NCI-H128 (cell line): ENCODE data around the gene RINT1.
A peak's percentile ranks its signal among the peaks of the same experiment; 100 is the strongest.
"Not testable (repeated sequence)": the region's sequence is repeated elsewhere in the genome, so short reads cannot be mapped to it uniquely, and the experiment has no call there.

Experiments
- DNase-seq: peaks from one replicate; lab custom pipeline; 2025; ENCODE audit not compliant: unreplicated experiment; lab: John Stamatoyannopoulos, UW

RINT1 gene

DNA sequence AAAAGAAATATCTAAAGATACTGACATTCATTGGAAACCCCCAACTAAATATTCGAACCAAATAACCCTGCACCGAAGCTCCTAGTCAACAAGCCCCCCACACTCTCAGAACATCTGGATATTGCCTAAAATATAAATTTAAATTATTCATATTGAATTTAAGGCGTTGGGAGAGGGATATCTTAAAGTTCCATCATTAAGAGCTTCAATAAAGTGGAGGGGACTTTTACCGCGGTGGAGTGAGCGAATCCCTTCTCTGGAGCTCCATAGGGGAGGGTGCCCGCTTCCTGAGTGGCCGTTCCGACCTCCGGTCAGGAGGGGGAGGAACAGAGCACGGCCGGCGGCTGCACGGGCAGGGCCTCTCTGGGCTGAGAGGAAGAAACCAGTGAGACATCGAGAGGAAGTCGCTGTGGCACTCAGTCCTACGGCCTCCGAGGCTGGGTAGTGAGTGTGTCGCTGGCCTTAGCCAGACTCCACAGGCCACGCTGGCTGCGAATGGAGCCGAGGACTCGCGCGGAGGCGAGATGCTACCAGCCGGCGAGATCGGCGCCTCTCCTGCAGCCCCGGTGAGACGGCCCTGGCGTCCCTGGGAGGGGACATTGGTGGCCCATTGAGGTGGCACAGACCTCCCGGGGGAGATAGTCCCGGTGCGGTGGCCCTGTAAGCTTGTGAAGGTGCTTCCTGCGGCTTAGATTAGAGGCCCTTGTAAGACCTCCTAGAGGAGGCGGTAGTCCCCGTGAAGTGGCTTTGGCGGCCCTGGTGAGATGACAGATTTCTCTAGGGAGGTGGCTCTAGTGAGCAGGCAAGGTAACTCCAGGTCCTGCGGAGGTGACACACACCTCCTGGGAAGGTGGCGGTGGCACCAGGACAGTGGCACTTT lies at the start of gene RINT1:
Gene RINT1, plus strand, starts transcription at position 410 of the 880 bp plus-strand sequence. Its CDS starts 115 bp downstream, at position 525.
- DNase-seq: peak; percentile 76

DNA sequence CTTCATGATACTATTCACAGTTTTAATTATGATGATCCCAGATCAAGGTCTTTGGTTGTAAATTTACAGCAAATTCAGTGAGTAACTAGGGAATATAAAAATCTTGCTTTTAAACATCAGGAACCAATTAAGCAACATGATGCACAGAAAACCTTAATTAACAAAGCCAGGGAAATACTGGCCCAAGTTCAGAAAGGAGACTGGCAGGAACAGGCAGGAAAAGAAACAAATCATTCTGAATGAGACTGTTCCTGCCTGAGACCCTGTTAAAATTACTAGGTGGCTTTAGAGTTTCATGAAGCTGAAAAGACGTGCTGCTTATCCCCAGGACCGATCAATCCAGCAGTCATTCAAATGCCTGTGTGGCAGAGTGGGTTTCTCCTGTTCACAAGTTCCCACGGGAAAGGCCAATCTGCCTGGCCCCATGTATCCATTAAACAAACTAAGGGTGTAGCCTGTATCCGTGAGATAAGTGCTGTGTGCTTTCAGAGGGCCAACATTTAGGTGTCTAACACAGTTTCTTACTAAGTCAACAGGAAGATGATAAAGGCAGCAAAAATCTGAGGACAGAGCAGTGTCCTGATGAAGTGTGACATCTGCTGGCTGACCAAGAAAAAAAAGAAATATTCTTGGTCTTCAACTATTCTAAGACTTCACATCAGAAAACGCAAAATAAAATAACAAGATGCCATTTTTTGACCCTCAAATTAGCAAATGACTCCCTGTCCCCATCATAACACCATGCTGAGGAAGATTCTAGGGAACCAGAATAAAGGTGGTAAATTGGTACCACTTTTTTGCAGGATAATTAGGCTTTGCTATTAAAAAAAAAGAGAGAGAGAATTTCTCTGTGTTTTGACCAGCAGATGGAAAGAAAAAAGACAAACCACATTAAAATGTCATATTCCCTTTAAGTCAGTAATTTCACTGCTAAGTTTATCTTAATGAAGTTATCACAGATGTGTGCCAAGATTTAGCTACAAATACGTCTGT lies 44.1 kb upstream of the RINT1 start:
- DNase-seq: no peak

- no peak for DNase-seq
Measured at GRCh38 chr7:105489409-105489808, 42.6 kb upstream of the RINT1 start.

DNA sequence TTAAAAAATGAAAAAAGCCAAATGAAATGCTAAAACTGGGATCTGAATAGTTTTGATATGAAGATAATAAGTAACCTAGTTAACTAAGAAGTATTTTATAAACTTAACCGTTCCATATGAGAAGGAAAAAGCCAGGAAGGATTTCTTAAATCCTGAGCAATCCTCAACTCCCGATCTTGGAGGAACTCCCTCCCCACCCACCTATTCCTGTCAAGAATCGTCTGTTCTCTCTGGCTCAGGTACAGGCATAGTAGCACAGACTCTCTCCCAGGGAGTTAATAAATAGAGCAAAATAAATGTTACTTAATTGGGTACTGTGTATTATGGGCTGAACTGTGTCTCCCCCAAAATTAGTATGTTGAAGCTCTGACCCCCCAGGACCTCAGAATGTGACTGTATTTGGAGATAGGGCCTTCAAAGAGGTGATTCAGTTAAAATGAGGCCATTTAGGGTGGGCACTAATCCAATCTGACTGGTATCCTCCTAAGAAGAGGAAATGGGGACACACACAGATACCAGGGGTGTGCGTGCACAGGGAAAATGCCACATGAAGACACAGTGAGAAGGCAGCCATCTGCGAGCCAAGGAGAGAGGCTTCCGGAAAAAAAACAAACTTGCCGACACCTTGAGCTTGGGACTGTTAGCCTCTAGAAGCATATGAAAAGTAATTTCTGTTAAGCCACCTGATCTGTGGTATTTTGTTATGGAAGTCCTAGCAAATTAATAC lies 38.6 kb upstream of the RINT1 start:
- no peak for DNase-seq

GRCh38 chr7:105493923-105494315 lies 38.1 kb upstream of the RINT1 start:
- DNase-seq: no peak

GRCh38 chr7:105496521-105496920 lies 35.5 kb upstream of the RINT1 start:
- DNase-seq: no peak

DNA sequence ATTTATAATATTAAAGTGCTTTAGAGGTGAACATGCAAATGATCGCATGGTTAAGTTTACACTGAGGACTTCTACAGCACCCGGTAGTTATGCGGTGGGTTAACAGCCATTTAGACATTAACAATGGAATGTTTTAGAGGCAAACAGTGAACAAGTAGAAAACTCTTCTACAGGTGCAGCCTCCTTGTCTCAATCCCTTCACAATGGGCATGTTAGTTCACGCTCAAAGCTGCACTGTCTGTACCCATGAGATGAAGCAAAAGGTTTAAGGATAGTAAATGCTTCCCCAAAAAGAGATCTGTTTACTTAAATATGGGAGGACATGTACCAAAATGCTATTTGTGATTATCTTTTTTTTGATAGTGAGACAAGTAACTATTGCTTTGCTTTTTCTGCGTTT lies 35.0 kb upstream of the RINT1 start:
- DNase-seq: no peak

DNA sequence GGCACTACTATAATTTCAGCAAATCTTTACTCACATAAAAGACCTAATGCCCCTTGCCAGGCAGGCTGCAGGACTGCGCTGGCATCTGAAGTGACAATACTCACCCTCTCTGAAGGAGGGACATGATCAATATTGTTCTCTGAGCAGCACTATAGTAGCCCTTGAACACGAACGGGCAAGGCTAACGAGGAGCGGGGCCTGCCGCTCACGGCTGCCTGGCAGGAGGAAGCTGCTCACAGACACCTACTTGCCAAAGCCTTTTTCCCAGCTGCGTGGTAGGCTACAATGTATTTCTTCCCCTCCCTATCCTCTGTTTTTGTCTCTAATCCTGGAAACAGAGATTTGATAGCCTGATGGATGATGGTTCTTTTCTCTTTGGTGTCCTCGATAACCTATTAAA lies 29.8 kb upstream of the RINT1 start:
- DNase-seq: no peak

- DNase-seq: no peak
Measured at GRCh38 chr7:105512415-105512814, 19.6 kb upstream of the RINT1 start.

- no peak for DNase-seq
Measured at GRCh38 chr7:105512926-105513526, 19.0 kb upstream of the RINT1 start.

DNA sequence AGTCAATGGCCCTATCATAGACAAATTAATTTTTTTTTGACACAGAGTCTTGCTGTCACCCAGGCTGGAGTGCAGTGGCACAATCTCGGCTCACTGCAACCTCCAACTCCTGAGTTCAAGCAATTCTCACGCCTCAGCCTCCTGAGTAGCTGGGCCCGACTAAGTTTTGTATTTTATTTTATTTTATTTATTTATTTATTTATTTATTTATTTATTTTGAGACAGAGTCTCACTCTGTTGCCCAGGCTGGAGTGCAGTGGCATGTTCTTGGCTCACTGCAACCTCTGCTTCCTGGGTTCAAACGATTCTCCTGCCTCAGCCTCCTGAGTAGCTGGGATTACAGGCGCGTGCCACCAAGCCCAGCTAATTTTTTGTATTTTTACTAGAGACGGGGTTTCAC lies 16.4 kb upstream of the RINT1 start:
- not testable (repeated sequence) for DNase-seq

DNA sequence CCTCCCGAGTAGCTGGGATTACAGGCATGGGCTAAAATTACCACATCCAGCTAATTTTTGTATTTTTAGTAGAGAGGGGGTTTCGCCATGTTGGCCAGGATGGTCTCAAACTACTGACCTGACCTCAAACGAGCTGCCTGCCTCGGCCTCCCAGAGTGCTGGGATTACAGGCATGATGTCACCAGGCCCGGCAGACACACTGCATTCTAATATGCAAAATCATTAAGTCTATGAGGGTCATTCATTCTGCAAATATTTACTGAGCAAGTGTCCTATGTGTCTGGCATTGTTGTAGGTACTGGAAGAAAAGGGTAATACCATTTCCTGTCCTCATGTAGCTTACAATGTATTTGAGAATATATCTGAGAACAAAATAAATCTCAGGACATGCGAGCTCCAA lies 12.6 kb upstream of the RINT1 start:
- no peak for DNase-seq

- DNase-seq: not testable (repeated sequence)
Measured at GRCh38 chr7:105520620-105521019, 11.4 kb upstream of the RINT1 start.

DNA sequence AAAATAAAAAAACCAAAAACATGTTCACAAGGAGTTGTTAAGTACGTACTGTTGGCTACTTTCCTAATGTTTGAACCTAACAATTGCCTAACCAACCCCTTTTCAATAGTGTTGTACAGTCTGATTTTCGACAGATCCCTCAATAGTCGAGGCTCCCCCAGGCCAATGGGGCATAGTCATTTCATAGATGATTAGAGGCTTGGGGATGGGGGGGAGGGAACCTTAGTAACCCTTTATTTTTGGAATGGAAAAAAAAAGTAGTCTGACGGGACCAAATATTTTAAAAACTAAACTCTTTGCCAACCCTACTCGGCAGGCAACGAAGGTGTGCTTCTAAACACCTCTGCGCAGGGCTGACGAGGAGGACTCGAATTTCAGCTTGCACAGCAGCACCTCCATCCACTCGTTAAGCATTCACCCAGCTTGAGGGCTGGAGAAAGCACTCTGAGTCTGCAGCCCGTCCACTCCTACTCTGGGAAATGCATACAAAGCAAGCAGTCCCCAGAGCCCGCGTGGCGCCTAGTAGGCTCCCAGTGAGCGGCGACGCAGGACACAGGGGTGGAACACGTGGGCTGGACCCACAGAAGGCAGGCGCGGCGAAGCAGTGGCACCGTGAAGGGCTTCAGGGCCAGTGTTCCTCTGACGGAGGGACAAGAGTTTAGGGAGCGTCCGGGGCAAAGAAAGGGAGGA lies 10.8 kb upstream of the RINT1 start:
- DNase-seq: peak; percentile 32

- DNase-seq: peak; percentile 63
Measured at GRCh38 chr7:105521717-105522463, 10.1 kb upstream of the RINT1 start, which contains the start of gene PUS7. Gene PUS7 (minus strand): TSS chr7:105522271. CDS start chr7:105508512, 13,759 bp downstream.

- DNase-seq: not testable (repeated sequence)
Measured at GRCh38 chr7:105524423-105524822, 7.6 kb upstream of the RINT1 start.

GRCh38 chr7:105524840-105525239 lies 7.2 kb upstream of the RINT1 start:
- DNase-seq: no peak

GRCh38 chr7:105527737-105528136 lies 4.3 kb upstream of the RINT1 start:
- not testable (repeated sequence) for DNase-seq

DNA sequence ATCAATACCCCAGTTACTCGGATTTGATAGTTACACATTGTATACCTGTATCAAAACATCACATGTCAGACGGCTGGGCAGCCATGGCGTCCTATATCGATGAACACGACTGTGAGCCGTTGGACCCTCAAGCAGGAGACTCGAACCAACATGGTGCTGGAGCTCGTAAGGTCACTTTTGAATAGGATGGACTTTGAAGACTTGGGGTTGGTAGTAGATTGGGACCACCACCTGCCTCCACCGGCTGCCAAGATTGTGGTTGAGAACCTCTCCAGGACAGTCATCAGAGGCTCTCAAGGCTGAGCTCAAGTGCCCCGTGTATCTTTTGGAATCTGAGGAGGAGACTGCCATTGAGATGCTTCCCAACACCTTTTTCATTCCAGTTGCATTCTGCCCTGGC lies 1.9 kb upstream of the RINT1 start:
- DNase-seq: no peak
